SK-N-SH (cell line): ENCODE measurements around the gene CRYBA1. TPM values are rescaled to one million over a fixed set of nuclear protein-coding genes. Genes with fewer than 3 reads are reported as not detected.

ENCODE experiments used
- CTCF ChIA-PET: fragments of 300-600, 350-600 bp; formaldehyde crosslinking; extraction: SDS; loops from one replicate; lab custom pipeline; 2021; lab: Yijun Ruan, JAX
- POLR2A ChIA-PET: fragments of 350-600 bp; sonication (Branson Sonifier 250); formaldehyde crosslinking; extraction: SDS; loops from one replicate; lab custom pipeline; 2020; ENCODE audit warnings: antibody characterized with exemption, inconsistent platforms; lab: Yijun Ruan, JAX
- DNase-seq: peaks from one replicate; pipeline ENCODE4 v3.0.0; 2012
- H2AFZ ChIP-seq: fragments of 200-600 bp; sonication (generic); 2 replicates; pipeline ENCODE4 v1.8.1; 2016; ENCODE audit warnings: antibody characterized with exemption, mild to moderate bottlenecking, low read depth
- H3F3A ChIP-seq: fragments of 200-600 bp; sonication (generic); replicated peaks from 2 replicates; pipeline ENCODE3; 2016; ENCODE audit warnings: antibody characterized with exemption, mild to moderate bottlenecking; ENCODE audit not compliant: insufficient read depth
- H3K27ac ChIP-seq, 2 experiments: fragments of 200-500 bp in 1 of 2; fragments of 200-600 bp in 1 of 2; sonication (Bioruptor generic) in 1 of 2; sonication (generic), shearing (Covaris generic) in 1 of 2; 2 replicates each; pipeline versions ENCODE4 v1.5.1 to v1.6.1; 2014 to 2016; ENCODE audit warnings: low read depth in 2 of 2, inconsistent platforms in 1 of 2, low read length in 1 of 2, mild to moderate bottlenecking in 1 of 2, mixed read lengths in 1 of 2
- H3K27me3 ChIP-seq: fragments of 200-600 bp; sonication (generic), shearing (Covaris generic); 2 replicates; pipeline ENCODE4 v1.6.1; 2016; ENCODE audit warnings: mixed run types; ENCODE audit not compliant: insufficient read depth
- H3K36me3 ChIP-seq, 2 experiments: fragments of 200-500 bp in 1 of 2; fragments of 200-600 bp in 1 of 2; sonication (Bioruptor generic) in 1 of 2; sonication (generic) in 1 of 2; replicated peaks in 1 of 2; 2 replicates each; pipeline versions ENCODE3 to v1.5.1; 2014 to 2016; ENCODE audit warnings: low read length in 1 of 2, mild to moderate bottlenecking in 1 of 2; ENCODE audit not compliant: insufficient read depth in 2 of 2, control insufficient read depth in 1 of 2
- H3K4me1 ChIP-seq, 2 experiments: fragments of 200-500 bp in 1 of 2; fragments of 200-600 bp in 1 of 2; sonication (Bioruptor generic) in 1 of 2; sonication (generic), shearing (Covaris generic) in 1 of 2; 2 replicates each; pipeline versions ENCODE4 v1.5.1 to v1.6.1; 2014 to 2016; ENCODE audit warnings: low read depth in 1 of 2, low read length in 1 of 2, mixed run types in 1 of 2; ENCODE audit not compliant: insufficient read depth in 2 of 2, control insufficient read depth in 1 of 2
- H3K4me2 ChIP-seq: fragments of 200-600 bp; sonication (generic), shearing (Covaris generic); 2 replicates; pipeline ENCODE4 v1.6.1; 2017; ENCODE audit warnings: mixed run types
- H3K4me3 ChIP-seq, 2 experiments: fragments of 200-500 bp in 1 of 2; fragments of 200-600 bp in 1 of 2; sonication (Bioruptor generic) in 1 of 2; sonication (generic), shearing (Covaris generic) in 1 of 2; 2 replicates each; pipeline versions ENCODE4 v1.5.1 to v1.8.1; 2014 to 2016; ENCODE audit warnings: low read depth in 2 of 2, inconsistent platforms in 1 of 2, low read length in 1 of 2, mild to moderate bottlenecking in 1 of 2, mixed read lengths in 1 of 2, moderate library complexity in 1 of 2
- H3K79me2 ChIP-seq: fragments of 200-600 bp; sonication (generic); 2 replicates; pipeline ENCODE4 v1.8.1; 2017; ENCODE audit warnings: mild to moderate bottlenecking; ENCODE audit not compliant: insufficient read depth
- H3K9ac ChIP-seq: fragments of 200-600 bp; sonication (generic); 2 replicates; pipeline ENCODE4 v1.6.1; 2017; ENCODE audit warnings: mixed run types
- H3K9me2 ChIP-seq: fragments of 200-600 bp; sonication (generic); 2 replicates; pipeline ENCODE4 v1.6.1; 2017; ENCODE audit warnings: mixed run types
- H3K9me3 ChIP-seq: fragments of 200-600 bp; sonication (generic); 2 replicates; pipeline ENCODE4 v1.6.1; 2017; ENCODE audit warnings: mixed run types, mild to moderate bottlenecking, moderate library complexity
- H4K20me1 ChIP-seq: fragments of 200-600 bp; sonication (generic); 2 replicates; pipeline ENCODE4 v1.6.1; 2017; ENCODE audit warnings: mild to moderate bottlenecking, mixed run types; ENCODE audit not compliant: insufficient read depth
- CHD2 ChIP-seq: fragments of 150-350 bp; IDR thresholded peaks from 2 replicates; pipeline ENCODE4 v1.6.1; 2018; ENCODE audit warnings: low read length; ENCODE audit not compliant: partially characterized antibody
- ELF1 ChIP-seq: IDR thresholded peaks from 2 replicates; pipeline ENCODE4 v1.4.0; 2012
- EP300 ChIP-seq, 2 experiments: IDR thresholded peaks; 2 replicates each; pipeline versions ENCODE4 v1.4.0 to v1.6.1; 2012; ENCODE audit warnings: borderline replicate concordance in 1 of 2, low read depth in 1 of 2, low read length in 1 of 2
- FOXJ3 ChIP-seq: sonication (generic); formaldehyde crosslinking; IDR thresholded peaks from 2 replicates; pipeline ENCODE4 v1.5.1; 2020; ENCODE audit warnings: mild to moderate bottlenecking, missing genetic modification reagents
- FOXM1 ChIP-seq: IDR thresholded peaks from 2 replicates; pipeline ENCODE4 v1.4.0; 2012; ENCODE audit warnings: low read depth, mild to moderate bottlenecking
- GABPA ChIP-seq: IDR thresholded peaks from 2 replicates; pipeline ENCODE4 v1.4.0; 2012; ENCODE audit warnings: low read depth, mild to moderate bottlenecking
- GATA2 ChIP-seq: sonication (generic); formaldehyde crosslinking; IDR thresholded peaks from 2 replicates; pipeline ENCODE4 v1.5.0; 2020; ENCODE audit warnings: mild to moderate bottlenecking, missing genetic modification reagents
- NFIC ChIP-seq: IDR thresholded peaks from 2 replicates; pipeline ENCODE4 v1.4.0; 2012; ENCODE audit warnings: borderline replicate concordance
- NRF1 ChIP-seq: IDR thresholded peaks from 2 replicates; pipeline ENCODE4 v1.6.1; 2012; ENCODE audit warnings: low read depth, mild to moderate bottlenecking, low read length
- PBX3 ChIP-seq: IDR thresholded peaks from 2 replicates; pipeline ENCODE4; 2012
- SIN3A ChIP-seq: IDR thresholded peaks from 2 replicates; pipeline ENCODE4 v1.6.1; 2012; ENCODE audit warnings: low read depth, mild to moderate bottlenecking, low read length, moderate library complexity, borderline replicate concordance
- SMC3 ChIP-seq: IDR thresholded peaks from 2 replicates; pipeline ENCODE4 v1.6.1; 2012; ENCODE audit warnings: low read depth, low read length, improper control_type of control experiment
- TAF1 ChIP-seq: IDR thresholded peaks from 2 replicates; pipeline ENCODE4 v1.6.1; 2012; ENCODE audit warnings: low read depth, mild to moderate bottlenecking, low read length, moderate library complexity, borderline replicate concordance
- TCF12 ChIP-seq: IDR thresholded peaks from 2 replicates; pipeline ENCODE4 v1.4.0; 2012
- USF2 ChIP-seq: fragments of 150-350 bp; IDR thresholded peaks from 2 replicates; pipeline ENCODE4 v1.6.1; 2017; ENCODE audit warnings: antibody characterized with exemption, low read length, low read depth, borderline replicate concordance
- WGBS: methylation state at CpG from one replicate; pipeline ENCODE4 v1.1.6; 2017; ENCODE audit warnings: low lambda C conversion rate; 5-methylcytosine and 5-hydroxymethylcytosine counted together
- polyA plus RNA-seq, 3 experiments: library from polyadenylated mRNA; depleted of rRNA; stranded (reverse); fragments of >200 nt; gene quantifications; 2 replicates each; pipeline ENCODE4 v1.2.3, GENCODE V29; 2012
- TF ChIP-seq, protein P1 (sequence below): IDR thresholded peaks from 2 replicates; pipeline ENCODE4 v1.4.0; 2012; ENCODE audit warnings: low read depth, borderline replicate concordance
- TF ChIP-seq, protein P2 (sequence below): IDR thresholded peaks from 2 replicates; pipeline ENCODE4 v1.4.0; 2012; ENCODE audit warnings: low read depth, borderline replicate concordance

CRYBA1 gene
- polyA plus RNA-seq, 1 of the 3 experiments (the other 2 are of a cell fraction) = not detected

DNA sequence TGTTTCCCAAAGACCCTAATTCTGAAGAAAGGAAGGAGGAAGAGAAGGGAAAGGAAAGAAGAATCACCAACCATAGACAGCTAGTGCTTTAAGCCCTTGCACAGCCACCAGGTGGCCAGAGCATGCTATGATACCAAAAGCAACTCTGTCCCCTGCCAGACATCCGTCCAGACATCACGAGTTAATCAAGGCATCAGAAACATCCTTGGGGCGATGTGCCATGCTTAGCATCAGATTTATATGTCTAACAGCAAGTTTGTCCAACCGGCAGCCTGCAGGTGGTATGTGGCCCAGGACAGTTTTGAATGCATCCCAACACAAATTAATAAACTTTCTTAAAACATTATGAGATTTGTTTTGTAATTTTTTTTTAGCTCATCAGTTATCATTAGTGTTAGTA, 2.9 kb upstream of the CRYBA1 start (continued):
- TF ChIP-seq ELF1 (no peak), FOXM1 (no peak), EP300 (IDR thresholded peaks at IDR 0.05; ENCODE audit: borderline replicate concordance in 1 of 2, low read depth in 1 of 2, low read length in 1 of 2) (peak in 1 of 2 experiments; percentile 84; a peak in 2 of 4 replicates), FOXJ3 (peak; percentile 50; the same call in 1 of the 2 replicates), CHD2 (peak; percentile 72), TAF1 (no peak), PBX3 (no peak)
- TF ChIP-seq, protein P1, sequence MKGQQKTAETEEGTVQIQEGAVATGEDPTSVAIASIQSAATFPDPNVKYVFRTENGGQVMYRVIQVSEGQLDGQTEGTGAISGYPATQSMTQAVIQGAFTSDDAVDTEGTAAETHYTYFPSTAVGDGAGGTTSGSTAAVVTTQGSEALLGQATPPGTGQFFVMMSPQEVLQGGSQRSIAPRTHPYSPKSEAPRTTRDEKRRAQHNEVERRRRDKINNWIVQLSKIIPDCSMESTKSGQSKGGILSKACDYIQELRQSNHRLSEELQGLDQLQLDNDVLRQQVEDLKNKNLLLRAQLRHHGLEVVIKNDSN = no peak

DNA sequence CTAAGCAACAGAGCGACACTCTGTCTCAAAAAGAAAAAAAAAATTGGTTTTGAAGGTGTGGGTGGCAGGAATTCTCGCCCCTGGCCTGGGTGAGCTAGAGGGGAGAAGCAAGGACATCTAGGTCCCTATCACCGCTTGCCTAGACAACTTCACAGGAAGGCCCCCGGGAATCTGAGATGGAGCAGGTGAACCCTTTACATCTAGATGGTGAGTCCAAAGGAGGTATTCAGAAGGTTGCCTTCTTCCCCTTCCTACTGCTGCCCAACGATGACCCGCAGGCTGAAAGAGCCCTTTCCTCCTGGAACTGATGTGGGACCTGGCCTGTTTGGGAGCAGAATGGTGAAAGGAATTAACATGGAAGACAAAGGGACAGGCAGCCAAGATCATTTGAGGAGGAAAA, 1.3 kb upstream of the CRYBA1 start:
- CTCF ChIA-PET = no interaction called here

GRCh38 chr17:29247219-29247618, 560 bp downstream of the CRYBA1 start:
- Histone ChIP-seq H3K79me2 (no peaks in the 10 kb centered on the region), H3K27ac (no peak overlapping the region)
- WGBS = 80% methylated on average over 2 of the region's 2 CpGs
- TF ChIP-seq SMC3 (no peak), EP300 (IDR thresholded peaks at IDR 0.05; ENCODE audit: borderline replicate concordance in 1 of 2, low read depth in 1 of 2, low read length in 1 of 2) (no peak), NRF1 (no peak), GATA2 (no peak), GABPA (no peak), PBX3 (no peak), SIN3A (no peak)
- TF ChIP-seq, protein P2, sequence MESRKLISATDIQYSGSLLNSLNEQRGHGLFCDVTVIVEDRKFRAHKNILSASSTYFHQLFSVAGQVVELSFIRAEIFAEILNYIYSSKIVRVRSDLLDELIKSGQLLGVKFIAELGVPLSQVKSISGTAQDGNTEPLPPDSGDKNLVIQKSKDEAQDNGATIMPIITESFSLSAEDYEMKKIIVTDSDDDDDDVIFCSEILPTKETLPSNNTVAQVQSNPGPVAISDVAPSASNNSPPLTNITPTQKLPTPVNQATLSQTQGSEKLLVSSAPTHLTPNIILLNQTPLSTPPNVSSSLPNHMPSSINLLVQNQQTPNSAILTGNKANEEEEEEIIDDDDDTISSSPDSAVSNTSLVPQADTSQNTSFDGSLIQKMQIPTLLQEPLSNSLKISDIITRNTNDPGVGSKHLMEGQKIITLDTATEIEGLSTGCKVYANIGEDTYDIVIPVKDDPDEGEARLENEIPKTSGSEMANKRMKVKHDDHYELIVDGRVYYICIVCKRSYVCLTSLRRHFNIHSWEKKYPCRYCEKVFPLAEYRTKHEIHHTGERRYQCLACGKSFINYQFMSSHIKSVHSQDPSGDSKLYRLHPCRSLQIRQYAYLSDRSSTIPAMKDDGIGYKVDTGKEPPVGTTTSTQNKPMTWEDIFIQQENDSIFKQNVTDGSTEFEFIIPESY = no peak

More for the DNA sequence above, 1.3 kb upstream of the CRYBA1 start:
- Histone ChIP-seq H3F3A (peaks cover 27% of the 10 kb centered on the region), H3K9ac (no peak overlapping the region), H3K36me3 (no peaks in the 10 kb centered on the region), H3K4me1 (peaks cover 16 to 27% of the 10 kb centered on the region in 2 experiments), H3K4me3 (no peak overlapping the region), H3K9me3 (no peaks in the 10 kb centered on the region), H3K4me2 (no peak overlapping the region), H3K27me3 (no peaks in the 10 kb centered on the region), H2AFZ (no peak overlapping the region), H3K79me2 (no peaks in the 10 kb centered on the region), H3K27ac (no peak overlapping the region), H4K20me1 (no peaks in the 10 kb centered on the region), H3K9me2 (no peaks in the 10 kb centered on the region)
- POLR2A ChIA-PET = no interaction called here
- TF ChIP-seq NFIC (no peak), TCF12 (no peak), NRF1 (no peak), FOXM1 (no peak), USF2 (no peak)
- no peak for DNase-seq
- 89% methylated on average over 6 of the region's 6 CpGs for WGBS

More at GRCh38 chr17:29247219-29247618, 560 bp downstream of the CRYBA1 start:
- H3K9me2 ChIP-seq = no peaks in the 10 kb centered on the region
- H2AFZ ChIP-seq = no peak overlapping the region
- no peak for DNase-seq
- no peaks in the 10 kb centered on the region for H4K20me1 ChIP-seq
- no peaks in the 10 kb centered on the region for H3K36me3 ChIP-seq
- H3K9me3 ChIP-seq = no peaks in the 10 kb centered on the region
- ChIA-PET CTCF (interaction anchor here (0.8 to 1.1 kb wide), 2 partner anchors 8 to 28 kb away, joined by 3 to 4 read pairs; no protein-coding TSS in a partner anchor), POLR2A (no interaction called here)
- no peaks in the 10 kb centered on the region for H3K27me3 ChIP-seq
- no peak overlapping the region for H3K4me3 ChIP-seq
- peaks cover 12 to 13% of the 10 kb centered on the region in 2 experiments; a peak in 3 of 4 replicates for H3K4me1 ChIP-seq
- H3F3A ChIP-seq = peaks cover 19% of the 10 kb centered on the region
- no peak overlapping the region for H3K4me2 ChIP-seq
- no peak overlapping the region for H3K9ac ChIP-seq
